ENCODE results near the gene CCDC47. TPM values are rescaled to one million over a fixed set of nuclear protein-coding genes. Genes with fewer than 3 reads are reported as not detected.

CCDC47 gene
- total RNA-seq, 4 donors from 2014 or later, result 48.1 to 70.0 (median 62.9) TPM

DNA sequence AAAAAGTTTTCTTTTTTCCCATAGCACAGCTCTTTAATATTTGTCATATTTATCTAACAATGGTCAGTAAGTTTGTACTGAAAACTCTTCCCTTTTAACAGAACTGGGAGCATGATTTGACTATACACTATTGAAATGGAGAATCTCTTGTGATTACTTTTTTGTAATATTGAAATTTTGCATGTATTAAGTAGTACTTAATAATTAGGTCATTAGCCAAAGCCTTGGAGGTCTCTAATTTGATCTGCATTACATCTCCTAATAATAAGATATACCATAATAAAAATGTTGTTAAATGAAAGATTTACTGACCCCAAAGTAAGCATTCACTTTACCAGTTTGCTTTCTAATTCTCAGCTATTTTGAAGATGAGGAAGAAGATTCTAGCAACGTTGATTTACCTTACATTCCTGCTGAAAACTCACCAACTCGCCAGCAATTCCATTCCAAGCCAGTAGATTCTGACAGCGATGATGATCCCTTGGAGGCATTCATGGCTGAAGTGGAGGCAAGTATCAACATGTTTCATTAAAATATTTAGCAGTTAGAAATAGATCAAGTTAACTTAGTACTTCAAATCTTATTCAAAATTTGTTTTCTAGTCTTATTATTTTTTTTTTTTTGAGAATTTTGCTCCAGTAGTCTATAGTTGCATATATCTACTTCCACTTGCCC lies 18.8 kb upstream of the CCDC47 start:
- Histone ChIP-seq H3K27me3 (no peaks in the 10 kb centered on the region), H3K27ac (no peak overlapping the region), H3K36me3 (peaks cover 89% of the 10 kb centered on the region), H3K4me1 (peaks cover 10% of the 10 kb centered on the region), H3K9me3 (no peaks in the 10 kb centered on the region), H3K4me3 (no peak overlapping the region)
- no peak for DNase-seq (ENCODE audit: low spot score in 2 of 2)
- WGBS, result 57% methylated on average over 3 of the region's 3 CpGs
- TF ChIP-seq, protein P1, sequence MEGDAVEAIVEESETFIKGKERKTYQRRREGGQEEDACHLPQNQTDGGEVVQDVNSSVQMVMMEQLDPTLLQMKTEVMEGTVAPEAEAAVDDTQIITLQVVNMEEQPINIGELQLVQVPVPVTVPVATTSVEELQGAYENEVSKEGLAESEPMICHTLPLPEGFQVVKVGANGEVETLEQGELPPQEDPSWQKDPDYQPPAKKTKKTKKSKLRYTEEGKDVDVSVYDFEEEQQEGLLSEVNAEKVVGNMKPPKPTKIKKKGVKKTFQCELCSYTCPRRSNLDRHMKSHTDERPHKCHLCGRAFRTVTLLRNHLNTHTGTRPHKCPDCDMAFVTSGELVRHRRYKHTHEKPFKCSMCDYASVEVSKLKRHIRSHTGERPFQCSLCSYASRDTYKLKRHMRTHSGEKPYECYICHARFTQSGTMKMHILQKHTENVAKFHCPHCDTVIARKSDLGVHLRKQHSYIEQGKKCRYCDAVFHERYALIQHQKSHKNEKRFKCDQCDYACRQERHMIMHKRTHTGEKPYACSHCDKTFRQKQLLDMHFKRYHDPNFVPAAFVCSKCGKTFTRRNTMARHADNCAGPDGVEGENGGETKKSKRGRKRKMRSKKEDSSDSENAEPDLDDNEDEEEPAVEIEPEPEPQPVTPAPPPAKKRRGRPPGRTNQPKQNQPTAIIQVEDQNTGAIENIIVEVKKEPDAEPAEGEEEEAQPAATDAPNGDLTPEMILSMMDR (IDR thresholded peaks at IDR 0.05), result no peak
- TF ChIP-seq EP300 (IDR thresholded peaks at IDR 0.05) (no peak), POLR2A (IDR thresholded peaks at IDR 0.05) (no peak), POLR2AphosphoS5 (IDR thresholded peaks at IDR 0.05) (no peak)

DNA sequence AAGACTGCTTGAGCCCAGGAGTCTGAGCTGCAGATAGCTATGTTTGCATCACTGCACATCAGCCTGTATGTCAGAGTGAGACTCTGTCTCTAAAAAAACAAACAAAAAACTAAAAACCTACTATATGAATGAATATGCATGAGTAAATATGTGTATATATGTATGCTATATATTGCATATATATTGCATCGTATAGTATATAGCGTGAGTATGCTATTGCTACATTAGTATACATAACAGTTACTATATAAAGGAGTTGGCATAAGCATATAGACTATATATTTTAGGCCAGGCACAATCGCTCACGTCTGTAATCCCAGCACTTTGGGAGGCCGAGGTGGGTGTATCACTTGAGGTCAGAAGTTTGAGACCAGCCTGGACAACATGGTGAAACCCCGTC lies 16.7 kb upstream of the CCDC47 start:
- 94% methylated on average over 6 of the region's 6 CpGs for WGBS
- Histone ChIP-seq H3K9me3 (no peaks in the 10 kb centered on the region), H3K4me3 (no peak overlapping the region), H3K36me3 (peaks cover 73% of the 10 kb centered on the region), H3K4me1 (peaks cover 14% of the 10 kb centered on the region), H3K27ac (no peak overlapping the region), H3K27me3 (no peaks in the 10 kb centered on the region)
- no peak for DNase-seq (ENCODE audit: low spot score in 2 of 2)
- no peak for TF ChIP-seq POLR2AphosphoS5 (IDR thresholded peaks at IDR 0.05)

DNA sequence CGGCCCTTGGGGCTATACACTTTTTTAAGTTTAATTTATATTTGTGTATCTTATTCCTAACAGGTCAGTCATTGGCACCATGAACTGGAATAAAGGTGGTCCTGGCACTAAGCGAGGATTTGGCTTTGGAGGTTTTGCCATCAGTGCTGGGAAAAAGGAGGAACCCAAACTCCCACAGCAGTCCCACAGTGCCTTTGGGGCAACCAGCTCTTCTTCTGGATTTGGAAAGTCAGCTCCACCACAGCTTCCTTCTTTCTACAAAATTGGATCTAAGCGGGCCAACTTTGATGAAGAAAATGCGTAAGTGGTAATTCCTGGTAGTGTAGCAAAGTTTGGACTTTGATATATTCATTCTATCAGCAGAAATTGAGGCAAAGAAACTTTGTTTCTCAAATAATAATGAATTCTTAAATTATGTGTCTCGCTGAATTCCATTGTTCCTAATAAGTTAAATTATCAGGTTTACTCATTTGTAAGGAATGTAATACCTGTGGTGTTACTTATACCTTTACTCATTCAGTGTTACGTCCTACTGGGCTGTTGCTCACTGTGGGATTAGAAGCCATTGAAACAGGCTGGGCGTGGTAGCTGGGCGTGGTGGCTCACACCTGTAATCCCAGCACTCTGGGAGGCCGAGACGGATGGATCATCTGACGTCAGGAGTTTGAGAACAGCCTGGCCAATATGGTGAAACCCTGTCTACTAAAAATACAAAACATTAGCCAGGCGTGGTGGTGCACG lies 13.7 kb upstream of the CCDC47 start:
- Histone ChIP-seq H3K27ac (no peak overlapping the region), H3K36me3 (peaks cover 44% of the 10 kb centered on the region), H3K4me1 (peaks cover 14% of the 10 kb centered on the region), H3K9me3 (no peaks in the 10 kb centered on the region), H3K4me3 (no peak overlapping the region), H3K27me3 (no peaks in the 10 kb centered on the region)
- no peak for DNase-seq (ENCODE audit: low spot score in 2 of 2)
- 95% methylated on average over 13 of the region's 13 CpGs for WGBS
- TF ChIP-seq POLR2A (IDR thresholded peaks at IDR 0.05), result no peak
- TF ChIP-seq POLR2AphosphoS5 (IDR thresholded peaks at IDR 0.05), result no peak
- TF ChIP-seq EP300 (IDR thresholded peaks at IDR 0.05), result no peak
- TF ChIP-seq, protein P1 (IDR thresholded peaks at IDR 0.05), result no peak

DNA sequence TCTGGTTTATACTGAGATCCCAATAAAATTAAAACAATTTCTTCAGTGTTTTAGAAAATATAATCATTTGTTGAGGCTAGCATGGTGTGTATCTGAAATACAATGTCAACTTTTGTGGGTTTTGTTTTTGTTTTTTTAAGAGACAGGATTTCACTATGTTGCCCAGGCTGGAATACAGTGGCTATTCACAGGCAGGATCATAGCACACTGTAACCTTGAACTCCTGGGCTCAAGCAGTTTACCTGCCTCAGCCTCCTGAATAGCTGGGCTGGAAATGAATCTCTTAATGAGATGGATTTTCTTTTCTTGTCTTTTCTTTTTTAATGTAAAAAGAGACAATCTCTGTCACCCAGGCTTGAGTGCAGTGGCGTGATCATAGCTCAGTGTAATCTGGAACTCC lies 12.7 kb upstream of the CCDC47 start:
- TF ChIP-seq POLR2AphosphoS5 (IDR thresholded peaks at IDR 0.05) (no peak), POLR2A (IDR thresholded peaks at IDR 0.05) (no peak), EP300 (IDR thresholded peaks at IDR 0.05) (no peak)
- TF ChIP-seq, protein P1 (IDR thresholded peaks at IDR 0.05), result no peak
- no peak for DNase-seq (ENCODE audit: low spot score in 2 of 2)
- 93% methylated on average over 1 of the region's 1 CpG for WGBS
- Histone ChIP-seq H3K9me3 (no peaks in the 10 kb centered on the region), H3K36me3 (peaks cover 34% of the 10 kb centered on the region), H3K4me1 (peaks cover 11% of the 10 kb centered on the region), H3K27ac (no peak overlapping the region), H3K27me3 (no peaks in the 10 kb centered on the region), H3K4me3 (no peak overlapping the region)

DNA sequence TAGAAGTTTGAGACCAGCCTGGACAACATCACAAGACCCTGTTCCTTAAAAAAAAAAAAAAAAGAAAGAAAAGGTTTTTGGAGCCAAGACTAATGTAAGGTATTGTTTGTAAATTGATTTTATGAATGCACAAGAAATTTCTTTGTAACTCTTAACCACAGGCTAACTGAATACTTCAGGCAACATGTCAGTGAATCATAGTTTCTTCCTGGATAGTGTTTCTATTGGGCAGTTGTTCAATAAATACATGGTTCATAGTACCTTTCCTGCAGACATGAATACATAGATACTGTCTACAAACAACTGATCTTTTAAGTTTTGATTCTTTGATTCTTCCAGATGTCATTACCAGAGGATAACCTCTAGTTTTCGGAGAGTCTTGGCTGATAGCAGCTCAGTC lies 12.2 kb upstream of the CCDC47 start:
- no peak for DNase-seq (ENCODE audit: low spot score in 2 of 2)
- peak overlapping the region; percentile 32 for H3K27ac ChIP-seq
- peaks cover 30% of the 10 kb centered on the region for H3K36me3 ChIP-seq
- H3K4me1 ChIP-seq, result peaks cover 17% of the 10 kb centered on the region
- WGBS, result 74% methylated on average over 1 of the region's 1 CpG
- no peak overlapping the region for H3K4me3 ChIP-seq
- H3K27me3 ChIP-seq, result no peaks in the 10 kb centered on the region
- no peak for TF ChIP-seq POLR2AphosphoS5 (IDR thresholded peaks at IDR 0.05)
- no peak for TF ChIP-seq EP300 (IDR thresholded peaks at IDR 0.05)
- no peak for TF ChIP-seq POLR2A (IDR thresholded peaks at IDR 0.05)
- TF ChIP-seq, protein P1 (IDR thresholded peaks at IDR 0.05), result no peak
- no peaks in the 10 kb centered on the region for H3K9me3 ChIP-seq
